Measurements from ENCODE around the gene MFAP5.

Gene MFAP5

GRCh38 chr12:8689681-8690080 is 27.1 kb upstream of the MFAP5 start:
- no peaks in the 10 kb centered on the region for H3K36me3 ChIP-seq (ENCODE audit: control insufficient read depth, insufficient read depth, low read length)
- no peak overlapping the region for H3K9ac ChIP-seq (ENCODE audit: low read length)
- peaks cover 29% of the 10 kb centered on the region for H3K4me1 ChIP-seq (ENCODE audit: control insufficient read depth, insufficient read depth, low read length)
- H3K27me3 ChIP-seq (ENCODE audit: control insufficient read depth, insufficient read depth, low read length) = no peaks in the 10 kb centered on the region
- H3K27ac ChIP-seq (ENCODE audit: low read depth, low read length) = no peak overlapping the region
- H3K4me3 ChIP-seq (ENCODE audit: low read length) = no peak overlapping the region

- no peak overlapping the region for H3K9ac ChIP-seq (ENCODE audit: low read length)
- H3K36me3 ChIP-seq (ENCODE audit: control insufficient read depth, insufficient read depth, low read length) = no peaks in the 10 kb centered on the region
- no peaks in the 10 kb centered on the region for H3K27me3 ChIP-seq (ENCODE audit: control insufficient read depth, insufficient read depth, low read length)
- H3K27ac ChIP-seq (ENCODE audit: low read depth, low read length) = peak overlapping the region; percentile 80
- no peak overlapping the region for H3K4me3 ChIP-seq (ENCODE audit: low read length)
- H3K4me1 ChIP-seq (ENCODE audit: control insufficient read depth, insufficient read depth, low read length) = peaks cover 28% of the 10 kb centered on the region
Measured at GRCh38 chr12:8687846-8688601, 25.4 kb upstream of the MFAP5 start.

- no peaks in the 10 kb centered on the region for H3K36me3 ChIP-seq (ENCODE audit: control insufficient read depth, insufficient read depth, low read length)
- no peaks in the 10 kb centered on the region for H3K27me3 ChIP-seq (ENCODE audit: control insufficient read depth, insufficient read depth, low read length)
- H3K9ac ChIP-seq (ENCODE audit: low read length) = no peak overlapping the region
- H3K4me3 ChIP-seq (ENCODE audit: low read length) = no peak overlapping the region
- H3K27ac ChIP-seq (ENCODE audit: low read depth, low read length) = no peak overlapping the region
- H3K4me1 ChIP-seq (ENCODE audit: control insufficient read depth, insufficient read depth, low read length) = peaks cover 17% of the 10 kb centered on the region
Measured at GRCh38 chr12:8685051-8685450, 22.4 kb upstream of the MFAP5 start.

GRCh38 chr12:8681129-8681884 is 18.7 kb upstream of the MFAP5 start:
- Histone ChIP-seq H3K9ac (ENCODE audit: low read length) (no peak overlapping the region), H3K36me3 (ENCODE audit: control insufficient read depth, insufficient read depth, low read length) (no peaks in the 10 kb centered on the region), H3K27me3 (ENCODE audit: control insufficient read depth, insufficient read depth, low read length) (no peaks in the 10 kb centered on the region), H3K4me1 (ENCODE audit: control insufficient read depth, insufficient read depth, low read length) (no peaks in the 10 kb centered on the region), H3K27ac (ENCODE audit: low read depth, low read length) (no peak overlapping the region), H3K4me3 (ENCODE audit: low read length) (no peak overlapping the region)

- Histone ChIP-seq H3K36me3 (ENCODE audit: control insufficient read depth, insufficient read depth, low read length) (no peaks in the 10 kb centered on the region), H3K27me3 (ENCODE audit: control insufficient read depth, insufficient read depth, low read length) (no peaks in the 10 kb centered on the region), H3K4me1 (ENCODE audit: control insufficient read depth, insufficient read depth, low read length) (no peaks in the 10 kb centered on the region), H3K27ac (ENCODE audit: low read depth, low read length) (no peak overlapping the region), H3K4me3 (ENCODE audit: low read length) (no peak overlapping the region), H3K9ac (ENCODE audit: low read length) (no peak overlapping the region)
Measured at GRCh38 chr12:8680533-8680932, 17.9 kb upstream of the MFAP5 start.

- no peak overlapping the region for H3K27ac ChIP-seq (ENCODE audit: low read depth, low read length)
- no peaks in the 10 kb centered on the region for H3K4me1 ChIP-seq (ENCODE audit: control insufficient read depth, insufficient read depth, low read length)
- no peaks in the 10 kb centered on the region for H3K36me3 ChIP-seq (ENCODE audit: control insufficient read depth, insufficient read depth, low read length)
- no peaks in the 10 kb centered on the region for H3K27me3 ChIP-seq (ENCODE audit: control insufficient read depth, insufficient read depth, low read length)
- no peak overlapping the region for H3K4me3 ChIP-seq (ENCODE audit: low read length)
- H3K9ac ChIP-seq (ENCODE audit: low read length) = no peak overlapping the region
Measured at GRCh38 chr12:8678661-8679111, 16.1 kb upstream of the MFAP5 start.

GRCh38 chr12:8677362-8677761 is 14.7 kb upstream of the MFAP5 start:
- Histone ChIP-seq H3K27ac (ENCODE audit: low read depth, low read length) (no peak overlapping the region), H3K4me1 (ENCODE audit: control insufficient read depth, insufficient read depth, low read length) (no peaks in the 10 kb centered on the region), H3K4me3 (ENCODE audit: low read length) (no peak overlapping the region), H3K9ac (ENCODE audit: low read length) (no peak overlapping the region), H3K27me3 (ENCODE audit: control insufficient read depth, insufficient read depth, low read length) (no peaks in the 10 kb centered on the region), H3K36me3 (ENCODE audit: control insufficient read depth, insufficient read depth, low read length) (no peaks in the 10 kb centered on the region)

- Histone ChIP-seq H3K4me3 (ENCODE audit: low read length) (no peak overlapping the region), H3K36me3 (ENCODE audit: control insufficient read depth, insufficient read depth, low read length) (no peaks in the 10 kb centered on the region), H3K27ac (ENCODE audit: low read depth, low read length) (no peak overlapping the region), H3K27me3 (ENCODE audit: control insufficient read depth, insufficient read depth, low read length) (no peaks in the 10 kb centered on the region), H3K9ac (ENCODE audit: low read length) (no peak overlapping the region), H3K4me1 (ENCODE audit: control insufficient read depth, insufficient read depth, low read length) (no peaks in the 10 kb centered on the region)
Measured at GRCh38 chr12:8676651-8677050, 14.0 kb upstream of the MFAP5 start.

- Histone ChIP-seq H3K36me3 (ENCODE audit: control insufficient read depth, insufficient read depth, low read length) (no peaks in the 10 kb centered on the region), H3K9ac (ENCODE audit: low read length) (no peak overlapping the region), H3K4me1 (ENCODE audit: control insufficient read depth, insufficient read depth, low read length) (no peaks in the 10 kb centered on the region), H3K27me3 (ENCODE audit: control insufficient read depth, insufficient read depth, low read length) (no peaks in the 10 kb centered on the region), H3K4me3 (ENCODE audit: low read length) (no peak overlapping the region), H3K27ac (ENCODE audit: low read depth, low read length) (no peak overlapping the region)
Measured at GRCh38 chr12:8675591-8676036, 13.0 kb upstream of the MFAP5 start.

- no peaks in the 10 kb centered on the region for H3K36me3 ChIP-seq (ENCODE audit: control insufficient read depth, insufficient read depth, low read length)
- H3K9ac ChIP-seq (ENCODE audit: low read length) = no peak overlapping the region
- no peaks in the 10 kb centered on the region for H3K4me1 ChIP-seq (ENCODE audit: control insufficient read depth, insufficient read depth, low read length)
- H3K4me3 ChIP-seq (ENCODE audit: low read length) = no peak overlapping the region
- H3K27ac ChIP-seq (ENCODE audit: low read depth, low read length) = no peak overlapping the region
- H3K27me3 ChIP-seq (ENCODE audit: control insufficient read depth, insufficient read depth, low read length) = no peaks in the 10 kb centered on the region
Measured at GRCh38 chr12:8672381-8672780, 9.8 kb upstream of the MFAP5 start.

- Histone ChIP-seq H3K4me3 (ENCODE audit: low read length) (no peak overlapping the region), H3K36me3 (ENCODE audit: control insufficient read depth, insufficient read depth, low read length) (no peaks in the 10 kb centered on the region), H3K27me3 (ENCODE audit: control insufficient read depth, insufficient read depth, low read length) (no peaks in the 10 kb centered on the region), H3K4me1 (ENCODE audit: control insufficient read depth, insufficient read depth, low read length) (peaks cover 2% of the 10 kb centered on the region), H3K9ac (ENCODE audit: low read length) (no peak overlapping the region), H3K27ac (ENCODE audit: low read depth, low read length) (no peak overlapping the region)
Measured at GRCh38 chr12:8668441-8668840, 5.8 kb upstream of the MFAP5 start.

GRCh38 chr12:8667270-8667669 is 4.6 kb upstream of the MFAP5 start:
- Histone ChIP-seq H3K9ac (ENCODE audit: low read length) (no peak overlapping the region), H3K27me3 (ENCODE audit: control insufficient read depth, insufficient read depth, low read length) (no peaks in the 10 kb centered on the region), H3K4me3 (ENCODE audit: low read length) (no peak overlapping the region), H3K4me1 (ENCODE audit: control insufficient read depth, insufficient read depth, low read length) (peaks cover 2% of the 10 kb centered on the region), H3K36me3 (ENCODE audit: control insufficient read depth, insufficient read depth, low read length) (no peaks in the 10 kb centered on the region), H3K27ac (ENCODE audit: low read depth, low read length) (no peak overlapping the region)
